ENCODE data around the gene KRTAP4-4. TPM values are rescaled to one million over a fixed set of nuclear protein-coding genes. Genes with fewer than 3 reads are reported as not detected.

Gene KRTAP4-4
- not detected in 2 replicates for total RNA-seq

DNA sequence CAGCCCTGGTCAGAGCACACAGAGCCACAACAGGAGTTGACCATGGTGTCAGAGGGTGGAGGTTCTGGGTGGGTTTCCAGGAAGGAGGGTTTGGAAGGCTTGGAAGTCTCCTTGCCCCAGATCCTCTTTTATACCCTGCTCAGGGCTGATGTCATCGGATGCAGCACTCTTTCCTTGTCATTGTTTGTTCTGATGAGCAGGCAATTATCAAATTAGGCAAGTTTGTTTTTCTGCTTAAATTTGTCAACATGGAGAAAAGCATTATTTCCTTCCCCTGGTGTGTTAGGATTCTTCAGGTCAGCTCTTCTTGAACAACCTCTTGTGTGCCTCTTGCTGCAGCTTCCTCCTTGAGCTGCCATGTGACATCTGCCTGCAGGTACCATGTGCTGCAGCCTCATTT lies at the start of gene KRTAP4-4:
Gene KRTAP4-4 (minus strand): TSS at position 101 of the 400 bp plus-strand sequence. CDS start 57 bp downstream, at position 44.

GRCh38 chr17:41189837-41190318 lies 29.3 kb upstream of the KRTAP4-4 start, which contains the start of gene KRTAP9-1:
Gene KRTAP9-1 (plus strand): TSS chr17:41189887. CDS start chr17:41189887, 0 bp downstream.

DNA sequence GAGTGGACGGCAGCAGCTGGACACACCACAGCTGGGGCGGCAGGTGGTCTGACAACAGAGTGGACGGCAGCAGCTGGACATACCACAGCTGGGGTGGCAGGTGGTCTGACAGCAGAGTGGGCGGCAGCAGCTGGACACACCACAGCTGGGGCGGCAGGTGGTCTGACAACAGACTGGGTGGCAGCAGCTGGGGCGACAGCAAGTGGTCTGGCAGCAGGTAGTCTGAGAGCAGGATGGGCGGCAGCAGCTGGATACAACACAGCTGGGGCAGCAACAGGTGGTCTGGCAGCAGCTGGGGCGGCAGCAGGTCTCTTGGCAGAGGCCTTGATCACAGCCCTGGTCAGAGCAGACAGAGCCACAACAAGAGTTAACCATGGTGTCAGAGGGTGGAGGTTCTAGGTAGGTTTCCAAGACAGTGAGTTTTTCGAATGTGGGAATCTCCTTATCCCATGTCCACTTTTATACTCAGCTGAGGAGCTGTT lies 24.0 kb upstream of the KRTAP4-4 start, which contains the start of gene KRTAP4-1:
Gene KRTAP4-1 (minus strand): TSS at position 432 of the 482 bp plus-strand sequence. CDS start 57 bp downstream, at position 375.

DNA sequence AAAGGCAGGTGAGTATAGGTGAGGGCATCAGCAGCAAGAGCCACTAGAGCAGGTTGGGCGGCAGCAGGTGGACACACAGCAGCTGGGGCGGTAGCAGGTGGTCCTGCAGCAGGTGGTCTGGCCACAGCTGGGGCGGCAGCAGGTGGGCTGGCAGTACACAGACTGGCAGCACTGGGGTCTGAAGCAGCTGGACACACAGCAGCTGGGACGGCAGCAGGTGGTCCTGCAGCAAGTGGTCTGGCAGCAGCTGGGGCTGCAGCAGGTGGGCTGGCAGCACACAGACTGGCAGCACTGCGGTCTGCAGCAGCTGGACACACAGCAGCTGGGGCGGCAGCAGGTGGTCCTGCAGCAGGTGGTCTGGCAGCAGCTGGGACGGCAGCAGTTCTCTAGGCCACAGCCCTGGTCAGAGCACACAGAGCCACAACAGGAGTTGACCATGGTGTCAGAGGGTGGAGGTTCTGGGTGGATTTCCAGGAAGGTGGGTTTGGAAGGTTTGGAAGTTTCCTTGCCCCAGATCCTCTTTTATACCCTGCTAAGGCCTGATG lies 17.3 kb upstream of the KRTAP4-4 start, which contains the start of gene KRTAP4-2:
Gene KRTAP4-2 (minus strand): TSS at position 495 of the 545 bp plus-strand sequence. CDS start 57 bp downstream, at position 438.

GRCh38 chr17:41168121-41168520 lies 7.6 kb upstream of the KRTAP4-4 start, which contains the start of gene KRTAP4-3:
Gene KRTAP4-3 (minus strand): TSS chr17:41168221. CDS start chr17:41168172, 49 bp downstream.

GRCh38 chr17:41149652-41149985 lies 10.9 kb downstream of the KRTAP4-4 start, which contains the start of gene KRTAP4-5:
Gene KRTAP4-5 (minus strand): TSS chr17:41149825. CDS start chr17:41149767, 58 bp downstream.

GRCh38 chr17:41140360-41141131 lies 20.0 kb downstream of the KRTAP4-4 start, which contains the start of gene KRTAP4-6:
Gene KRTAP4-6 (minus strand): TSS chr17:41140544. CDS start chr17:41140487, 57 bp downstream.

GRCh38 chr17:41123991-41124371 lies 36.6 kb downstream of the KRTAP4-4 start, which contains the start of gene KRTAP4-12:
Gene KRTAP4-12 (minus strand): TSS chr17:41124182. CDS start chr17:41124122, 60 bp downstream.

DNA sequence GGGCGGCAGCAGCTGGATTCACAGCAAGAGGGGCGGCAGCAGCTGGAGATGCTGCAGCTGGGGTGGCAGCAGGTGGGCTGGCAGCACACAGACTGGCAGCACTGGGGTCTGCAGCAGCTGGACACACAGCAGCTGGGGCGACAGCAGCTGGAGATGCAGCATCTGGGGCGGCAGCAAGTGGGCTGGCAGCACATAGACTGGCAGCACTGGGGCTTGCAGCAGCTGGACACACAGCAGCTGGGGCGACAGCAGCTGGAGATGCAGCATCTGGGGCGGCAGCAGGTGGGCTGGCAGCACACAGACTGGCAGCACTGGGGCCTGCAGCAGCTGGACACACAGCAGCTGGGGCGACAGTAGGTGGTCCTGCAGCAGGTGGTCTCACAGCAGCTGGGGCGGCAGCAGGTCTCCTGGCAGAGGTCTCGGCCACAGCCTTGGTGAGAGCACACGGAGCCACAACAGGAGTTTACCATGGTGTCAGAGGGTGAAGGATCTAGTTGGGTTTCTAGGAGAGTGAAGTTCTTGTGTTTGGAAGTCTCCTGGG lies 42.6 kb downstream of the KRTAP4-4 start, which contains the start of gene KRTAP4-11:
Gene KRTAP4-11 (minus strand): TSS at position 528 of the 541 bp plus-strand sequence. CDS start 58 bp downstream, at position 470.

Other genes starting within 250 kb of the KRTAP4-4 start
- 0.28 TPM in 1 of 2 replicates, not detected in the other for gene KRT23, start 223.1 kb downstream of the KRTAP4-4 start, total RNA-seq
- not detected in 2 replicates for gene KRT39, start 193.8 kb downstream of the KRTAP4-4 start, total RNA-seq
- gene KRT40, start 176.4 kb downstream of the KRTAP4-4 start, total RNA-seq: not detected in 2 replicates
- gene KRTAP3-3, start 166.6 kb downstream of the KRTAP4-4 start, total RNA-seq: not detected in 2 replicates
- gene KRTAP3-2, start 160.8 kb downstream of the KRTAP4-4 start, total RNA-seq: not detected in 2 replicates
- not detected in 2 replicates for gene KRTAP3-1, start 151.6 kb downstream of the KRTAP4-4 start, total RNA-seq
- 0.23 and 0.30 TPM in 2 replicates for gene KRTAP1-5, start 133.5 kb downstream of the KRTAP4-4 start, total RNA-seq
- gene KRTAP1-4, start 130.6 kb downstream of the KRTAP4-4 start, total RNA-seq: not detected in 2 replicates
- gene KRTAP1-3, start 125.9 kb downstream of the KRTAP4-4 start, total RNA-seq: not detected in 2 replicates
- not detected in 2 replicates for gene KRTAP1-1, start 119.3 kb downstream of the KRTAP4-4 start, total RNA-seq
- not detected in 2 replicates for gene KRTAP2-1, start 113.4 kb downstream of the KRTAP4-4 start, total RNA-seq
- gene KRTAP2-2, start 105.5 kb downstream of the KRTAP4-4 start, total RNA-seq: not detected in 2 replicates
- 0.65 TPM in 1 of 2 replicates, not detected in the other for gene KRTAP2-3, start 100.6 kb downstream of the KRTAP4-4 start, total RNA-seq
- not detected in 2 replicates for gene KRTAP2-4, start 94.9 kb downstream of the KRTAP4-4 start, total RNA-seq
- gene KRTAP4-7, start 76.6 kb downstream of the KRTAP4-4 start, total RNA-seq: not detected in 2 replicates
- gene KRTAP4-8, start 62.6 kb downstream of the KRTAP4-4 start, total RNA-seq: not detected in 2 replicates
- gene KRTAP4-16, start 58.5 kb downstream of the KRTAP4-4 start, total RNA-seq: not detected in 2 replicates
- gene KRTAP4-9, start 55.4 kb downstream of the KRTAP4-4 start, total RNA-seq: not detected in 2 replicates
- not detected in 2 replicates for gene KRTAP4-11, start 42.4 kb downstream of the KRTAP4-4 start, total RNA-seq
- gene KRTAP4-12, start 36.6 kb downstream of the KRTAP4-4 start, total RNA-seq: not detected in 2 replicates
- not detected in 2 replicates for gene KRTAP4-6, start 20.2 kb downstream of the KRTAP4-4 start, total RNA-seq
- gene KRTAP4-5, start 10.9 kb downstream of the KRTAP4-4 start, total RNA-seq: not detected in 2 replicates
- gene KRTAP4-3, start 7.5 kb upstream of the KRTAP4-4 start, total RNA-seq: not detected in 2 replicates
- gene KRTAP4-2, start 17.5 kb upstream of the KRTAP4-4 start, total RNA-seq: not detected in 2 replicates
- gene KRTAP4-1, start 24.2 kb upstream of the KRTAP4-4 start, total RNA-seq: not detected in 2 replicates
- not detected in 2 replicates for gene KRTAP9-1, start 29.1 kb upstream of the KRTAP4-4 start, total RNA-seq
- gene KRTAP9-2, start 65.9 kb upstream of the KRTAP4-4 start, total RNA-seq: not detected in 2 replicates
- gene KRTAP9-3, start 71.7 kb upstream of the KRTAP4-4 start, total RNA-seq: not detected in 2 replicates
- gene KRTAP9-8, start 77.3 kb upstream of the KRTAP4-4 start, total RNA-seq: not detected in 2 replicates
- not detected in 2 replicates for gene KRTAP9-4, start 88.9 kb upstream of the KRTAP4-4 start, total RNA-seq
- gene KRTAP9-9, start 94.6 kb upstream of the KRTAP4-4 start, total RNA-seq: not detected in 2 replicates
- not detected in 2 replicates for gene KRTAP9-6, start 104.6 kb upstream of the KRTAP4-4 start, total RNA-seq
- gene KRTAP9-7, start 115.0 kb upstream of the KRTAP4-4 start, total RNA-seq: not detected in 2 replicates
- gene KRTAP29-1, start 142.1 kb upstream of the KRTAP4-4 start, total RNA-seq: not detected in 2 replicates
- gene KRTAP16-1, start 148.6 kb upstream of the KRTAP4-4 start, total RNA-seq: not detected in 2 replicates
- not detected in 2 replicates for gene KRTAP17-1, start 155.0 kb upstream of the KRTAP4-4 start, total RNA-seq
- gene KRT33A, start 190.1 kb upstream of the KRTAP4-4 start, total RNA-seq: not detected in 2 replicates
- 0.30 and 0.32 TPM in 2 replicates for gene KRT33B, start 209.1 kb upstream of the KRTAP4-4 start, total RNA-seq
- 0.89 and 6.6 TPM in 2 replicates for gene KRT34, start 221.6 kb upstream of the KRTAP4-4 start, total RNA-seq
- not detected in 2 replicates for gene KRT31, start 236.9 kb upstream of the KRTAP4-4 start, total RNA-seq